Activated naive CD4-positive, alpha-beta T cell treated with Interleukin-2 at 50 U/mL for 16 hours (primary cell): ENCODE data around the gene TAPBP.
A peak's percentile ranks its signal among the peaks of the same experiment; 100 is the strongest.

Experiments used
- DNase-seq: peaks from one replicate; pipeline ENCODE4 v3.0.0-alpha.2; 2020

Gene TAPBP

DNA sequence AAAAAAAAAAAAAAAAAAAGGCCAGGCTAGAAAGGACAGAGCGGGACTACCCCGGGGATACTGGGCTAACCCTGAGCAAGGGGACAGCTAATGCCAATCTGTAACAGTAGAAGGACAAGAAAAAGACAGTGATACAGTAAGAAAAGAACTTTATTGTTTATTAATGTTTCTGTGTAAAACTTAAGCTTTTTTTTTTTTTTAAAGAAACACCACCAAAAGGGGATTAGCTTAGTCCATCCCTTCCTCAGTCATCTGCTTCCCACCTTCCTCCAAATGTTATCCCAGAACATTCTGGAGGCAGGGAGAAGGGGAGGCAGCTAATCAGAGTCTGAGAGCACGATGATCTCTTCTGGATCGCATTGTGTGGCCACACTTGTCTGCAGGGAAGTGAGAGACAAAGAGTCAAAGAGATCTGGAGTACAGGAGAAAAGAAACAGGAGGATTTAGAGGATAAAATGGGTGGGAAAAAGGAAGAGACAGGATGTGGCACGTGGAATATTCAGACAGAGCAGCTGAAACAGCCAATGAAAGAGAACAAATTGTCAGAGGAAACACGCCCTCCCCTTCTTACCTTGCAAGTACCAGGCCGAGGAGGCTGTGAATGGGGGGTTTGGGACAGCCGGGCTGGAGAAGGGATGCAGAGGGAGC is 4.7 kb upstream of the TAPBP start:
- no peak for DNase-seq

DNA sequence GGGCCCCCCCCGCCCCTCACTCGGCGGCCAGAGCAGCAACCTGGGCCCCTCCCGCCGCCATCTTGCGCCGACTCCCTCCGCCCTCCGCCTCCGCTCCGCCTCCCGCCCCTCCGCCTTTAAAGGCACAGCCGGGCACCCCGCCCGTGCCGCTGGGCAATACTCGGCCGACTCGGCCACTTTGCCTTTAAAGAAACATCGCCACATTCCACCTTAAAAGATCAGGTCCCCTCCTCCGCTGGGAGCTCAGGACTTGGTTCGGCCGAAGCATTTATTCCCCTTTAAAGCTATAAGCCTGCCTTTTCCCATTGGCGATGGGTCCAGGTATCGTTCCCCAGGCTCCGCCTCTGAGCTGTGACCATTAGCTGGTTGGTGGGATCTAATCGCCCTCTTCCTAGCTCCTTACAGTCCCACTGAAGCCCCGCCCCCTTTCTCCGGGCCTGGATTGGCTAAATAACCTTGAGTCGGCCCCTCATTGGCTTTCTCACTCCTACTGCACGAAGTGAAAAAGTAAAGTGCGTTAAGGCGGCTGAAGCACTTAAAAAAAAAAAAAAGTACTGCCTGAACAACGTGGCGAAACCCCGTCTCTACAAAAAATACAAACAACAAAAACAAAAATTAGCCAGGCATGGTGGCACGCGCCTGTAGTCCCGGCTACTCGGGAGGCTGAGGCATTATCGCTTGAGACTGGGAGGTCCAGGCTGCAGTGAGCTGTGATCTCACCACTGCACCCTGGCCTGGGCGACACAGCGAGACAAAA is 4.0 kb upstream of the TAPBP start, which contains the start of gene ZBTB22:
Gene ZBTB22, minus strand, starts transcription at position 76 of the 757 bp plus-strand sequence. CDS start 828 bp downstream, outside the sequence.
- peak; percentile 96 for DNase-seq

DNA sequence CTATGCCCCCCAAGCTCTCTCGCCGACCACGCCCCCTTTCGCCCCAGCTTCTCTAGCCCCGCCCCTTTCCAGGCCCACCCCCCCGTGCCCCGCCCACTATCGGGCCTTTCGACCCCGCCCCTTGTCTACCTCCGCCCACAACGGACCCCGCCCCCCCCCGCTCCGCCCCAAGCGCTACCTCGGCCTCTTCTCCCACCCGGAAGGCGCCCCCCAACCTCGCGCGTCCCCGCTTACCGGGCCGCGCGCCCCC is 3.5 kb upstream of the TAPBP start:
- no peak for DNase-seq

DNA sequence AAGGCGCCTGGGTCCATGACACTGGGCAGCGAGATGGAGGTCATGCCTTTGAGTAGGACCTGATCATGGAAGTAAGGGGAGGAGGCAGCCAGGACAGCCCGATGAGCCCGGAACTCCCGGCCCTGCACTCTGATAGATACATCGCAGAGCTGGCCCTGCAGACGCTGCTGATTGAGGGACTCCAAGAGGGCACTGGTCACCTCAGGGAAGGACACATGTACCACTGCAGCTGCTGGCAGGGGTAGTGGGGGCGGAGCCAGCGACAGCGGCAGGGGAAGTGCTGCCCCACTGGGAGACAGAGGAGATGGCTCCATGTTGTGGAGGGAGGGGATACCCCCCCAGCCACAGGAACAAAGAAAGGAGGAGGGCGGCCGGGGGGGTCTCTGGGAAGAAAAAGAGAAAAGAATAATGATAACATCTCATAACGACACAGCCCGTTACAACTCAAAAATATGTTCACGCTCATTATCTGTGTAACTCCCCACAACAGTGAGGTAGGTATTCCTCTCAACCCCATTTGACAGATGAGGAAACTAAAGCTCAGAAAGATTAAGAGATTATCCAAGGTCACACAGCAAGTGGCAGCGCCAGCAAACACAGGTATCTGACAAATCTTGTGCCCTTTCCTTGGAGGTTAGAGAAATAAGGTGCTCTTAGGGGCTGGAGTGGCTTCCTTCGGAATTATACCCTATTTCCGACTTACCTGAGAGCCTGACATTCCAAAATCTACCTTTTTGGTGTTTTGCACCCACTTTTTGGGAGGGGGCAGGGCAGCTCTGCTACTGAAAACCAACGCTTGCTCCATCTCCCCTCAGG is 2.9 kb upstream of the TAPBP start:
- DNase-seq: no peak

DNA sequence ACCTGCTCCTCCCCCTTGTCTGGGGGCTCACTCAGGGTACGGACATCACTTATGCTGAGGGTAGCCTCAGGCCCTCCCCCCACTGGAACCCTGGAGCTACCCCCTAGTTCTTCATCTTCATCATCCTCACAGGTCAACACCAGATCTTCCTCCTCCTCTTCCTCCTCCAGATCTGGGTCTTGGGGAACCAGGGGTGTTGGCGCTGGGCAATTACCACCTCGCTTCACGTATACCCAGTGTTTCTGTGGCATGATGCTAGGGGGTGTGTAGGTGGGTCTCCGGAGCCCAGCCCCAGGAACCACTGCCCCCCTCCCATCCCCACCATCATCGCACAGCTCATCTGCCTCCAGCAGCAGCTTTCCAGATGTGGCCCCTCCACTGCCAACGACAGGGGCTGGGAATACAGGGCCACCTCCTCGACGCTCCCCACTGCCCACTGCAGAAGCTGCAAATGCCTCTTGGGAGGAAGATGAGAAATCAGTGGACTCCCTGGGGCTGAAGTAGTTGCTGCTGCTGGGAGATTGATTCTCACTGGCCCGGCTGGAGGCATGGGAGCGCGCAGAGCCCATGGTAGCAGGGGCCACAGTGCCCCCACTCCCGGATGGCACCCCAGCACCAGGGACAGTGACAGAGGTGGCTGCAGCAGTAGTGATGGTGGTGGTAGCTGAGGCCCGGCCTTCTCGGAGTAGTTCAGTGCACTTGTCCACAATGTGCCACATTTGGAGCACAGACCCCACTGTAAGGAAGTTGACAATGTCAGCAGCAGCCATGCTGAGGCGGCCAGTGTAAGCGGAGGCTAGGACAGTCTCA is 2.1 kb upstream of the TAPBP start:
- DNase-seq: no peak

DNA sequence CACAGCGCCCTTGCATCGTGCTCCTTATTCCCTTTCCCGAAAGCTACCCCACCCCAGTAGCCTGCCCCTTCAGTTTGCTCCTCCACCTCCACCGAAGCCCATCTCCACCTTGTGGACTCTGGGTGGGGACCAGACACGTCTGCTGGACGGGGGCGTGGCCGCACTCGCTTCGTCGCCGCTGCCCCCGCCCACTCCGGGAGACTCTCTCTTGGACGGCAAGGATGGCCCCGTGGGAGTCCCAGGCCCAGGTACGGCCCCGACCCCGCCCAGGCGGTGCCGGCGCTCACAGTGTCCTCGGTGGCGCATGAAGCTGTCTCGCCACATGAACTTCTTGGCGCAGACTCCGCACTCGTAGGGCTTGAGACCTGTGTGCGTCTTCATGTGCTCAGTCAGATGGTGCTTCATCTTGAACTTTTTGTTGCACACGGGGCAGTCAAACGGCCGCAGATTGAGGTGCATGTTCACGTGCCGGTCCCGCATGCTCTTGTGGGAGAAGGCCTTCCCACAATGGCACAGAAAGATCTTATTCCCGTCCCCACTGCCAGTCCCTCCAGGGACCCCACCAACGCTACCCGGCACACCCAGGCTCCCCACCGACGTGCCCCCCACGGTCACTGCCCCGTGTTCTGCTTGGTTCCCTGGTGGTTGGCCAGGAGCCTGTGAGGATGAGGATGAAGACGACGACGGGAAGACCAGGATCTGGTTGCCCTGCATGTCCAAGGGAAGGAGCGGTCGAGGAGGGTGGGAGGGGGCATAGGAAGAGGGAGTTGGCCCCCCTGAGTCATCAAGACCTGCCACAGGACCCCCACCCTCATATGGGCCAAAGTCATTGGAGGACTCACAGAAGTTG is 1.3 kb upstream of the TAPBP start:
- DNase-seq: no peak

DNA sequence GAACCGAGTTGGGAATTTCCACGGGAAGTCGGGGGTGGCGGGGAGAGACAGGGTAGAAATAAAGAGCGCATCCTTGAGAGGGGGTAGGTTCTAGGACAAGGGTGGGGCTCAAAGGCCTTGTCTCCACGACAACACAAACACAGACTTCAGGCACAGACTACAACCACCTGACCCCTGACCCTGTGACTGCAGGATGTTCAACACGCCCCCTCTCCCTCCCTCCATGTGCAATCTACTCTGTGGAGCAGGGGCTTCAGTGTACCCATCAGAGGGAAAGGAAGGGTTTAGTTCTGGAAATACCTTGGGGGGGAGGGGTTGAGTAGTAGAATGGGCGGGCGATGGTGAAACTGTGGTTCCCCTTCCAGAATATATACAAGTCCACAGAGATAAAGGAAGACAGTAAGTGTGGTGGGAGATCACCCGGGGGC is 651 bp upstream of the TAPBP start:
- peak; percentile 74 for DNase-seq

DNA sequence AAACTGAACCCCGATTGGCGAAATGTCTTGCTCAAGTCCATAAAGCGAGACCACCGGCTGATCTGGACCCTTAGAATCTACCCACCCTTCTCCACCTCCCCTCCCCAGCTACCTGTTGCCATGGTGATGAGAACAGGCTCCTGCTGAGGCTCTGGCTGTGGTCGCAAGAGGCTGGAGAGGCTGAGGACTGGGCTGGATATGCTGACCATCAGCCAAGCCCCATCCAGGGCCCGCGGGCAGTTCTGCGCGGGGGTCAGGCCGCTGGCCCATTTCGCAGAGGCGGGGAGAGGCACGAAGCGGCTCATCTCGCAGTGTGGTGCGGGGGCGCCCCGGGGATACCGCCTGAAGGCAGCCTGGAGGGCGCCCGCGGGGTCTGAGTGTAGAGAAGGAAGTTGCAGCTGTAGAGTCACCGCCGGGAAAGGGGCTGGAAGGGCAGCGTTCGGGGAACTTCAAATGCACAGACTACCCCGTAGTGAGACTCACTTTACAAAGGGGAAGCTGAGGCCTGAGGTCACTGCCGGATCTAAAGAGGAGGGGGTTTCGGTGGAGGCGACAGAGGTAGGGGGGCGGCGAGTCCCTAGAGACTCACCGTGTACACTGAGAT is 671 bp downstream of the TAPBP start:
- DNase-seq: peak; percentile 54

DNA sequence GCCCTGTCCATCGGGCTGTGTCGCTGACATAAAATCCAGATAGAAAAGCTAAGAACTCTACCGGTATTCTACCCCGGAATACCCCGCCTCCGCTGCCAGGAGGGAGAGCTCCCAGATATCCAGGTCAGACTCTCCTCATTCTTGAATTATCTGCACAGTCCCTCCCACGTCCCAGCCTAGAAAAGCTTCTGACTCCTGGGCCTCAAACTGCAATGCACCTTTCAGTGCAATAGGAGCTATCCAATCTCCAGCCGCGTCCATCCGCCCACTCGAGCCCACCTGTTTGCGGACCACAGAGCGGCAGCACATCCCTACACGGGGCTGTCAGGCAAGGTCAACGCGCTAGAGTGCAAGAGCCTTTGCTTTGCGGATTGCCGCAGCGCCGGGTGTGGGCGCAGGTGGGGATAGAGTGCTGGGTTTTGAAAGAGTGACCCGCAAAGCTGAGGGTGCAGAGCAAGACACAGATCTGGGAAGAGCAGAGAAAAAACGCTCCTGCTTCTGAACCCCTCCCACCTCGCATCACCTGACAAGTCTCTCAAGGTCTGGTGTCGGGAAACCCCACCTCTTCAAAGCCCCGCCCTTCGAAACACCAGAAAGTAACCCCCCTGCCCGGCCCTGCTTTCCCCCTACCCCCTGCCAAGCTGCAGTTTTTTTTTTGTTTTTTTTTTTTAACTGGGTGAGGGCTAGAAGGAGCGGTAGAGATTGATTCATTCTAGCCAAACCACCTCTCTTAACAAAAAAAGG is 1.3 kb downstream of the TAPBP start:
- peak; percentile 85 for DNase-seq

DNA sequence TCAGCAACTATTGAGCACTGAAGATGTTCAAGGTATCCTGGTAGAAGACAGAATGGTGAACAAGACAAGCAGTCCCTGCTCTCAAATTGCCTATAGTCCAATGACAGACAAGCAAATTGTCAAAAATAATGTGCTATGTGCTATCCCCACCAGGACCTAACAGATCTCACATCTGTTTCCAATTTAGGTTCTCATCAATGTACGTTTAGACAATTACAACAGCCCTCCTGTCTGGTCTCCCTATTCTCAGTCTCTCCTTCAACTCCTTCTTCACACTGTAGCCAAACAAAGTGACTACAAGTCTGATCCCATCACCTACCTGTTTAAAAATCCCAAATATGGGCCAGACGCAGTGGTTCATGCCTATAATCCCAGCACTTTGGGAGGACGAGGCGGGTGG is 7.5 kb downstream of the TAPBP start:
- no peak for DNase-seq

DNA sequence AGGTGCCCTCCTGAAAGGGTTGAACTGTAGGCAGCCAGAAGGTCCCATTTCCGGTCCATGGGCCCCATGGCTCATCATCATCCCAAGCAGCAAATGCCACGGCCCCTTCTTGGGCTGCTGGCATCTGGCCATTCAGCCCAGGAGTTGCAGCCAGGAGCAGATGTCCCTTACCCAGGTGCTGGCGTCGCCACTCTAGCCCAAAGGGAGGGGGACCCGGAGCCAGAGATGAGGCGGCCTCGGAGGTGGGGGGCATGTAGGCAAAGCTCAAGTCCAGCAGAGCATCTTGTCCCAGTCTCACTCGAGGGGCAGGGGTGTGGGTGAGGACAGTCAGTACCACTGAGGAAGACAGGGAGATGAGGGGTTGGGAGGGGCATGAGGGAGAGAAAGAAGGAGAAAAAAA is 8.8 kb downstream of the TAPBP start:
- no peak for DNase-seq

DNA sequence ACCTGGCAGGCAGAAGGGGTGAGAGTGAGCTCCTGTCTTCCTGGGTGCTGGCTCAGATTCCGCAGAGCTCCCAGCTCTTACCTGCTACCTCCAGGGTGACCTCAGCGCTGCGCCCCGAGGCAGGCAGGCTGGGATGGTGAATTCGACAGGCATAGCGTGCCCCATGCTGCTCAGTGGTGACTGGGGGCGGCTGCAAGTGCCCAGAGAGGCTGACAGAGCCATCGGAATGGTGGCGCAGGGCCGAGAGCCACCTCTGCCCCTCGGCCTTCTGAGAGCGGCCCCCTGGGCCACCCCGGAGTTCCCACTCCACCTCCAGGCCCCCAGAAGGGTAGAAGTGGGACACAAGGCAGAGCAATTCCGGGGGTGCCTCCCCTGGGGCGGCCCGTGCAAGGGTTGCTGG is 9.7 kb downstream of the TAPBP start:
- DNase-seq: no peak

DNA sequence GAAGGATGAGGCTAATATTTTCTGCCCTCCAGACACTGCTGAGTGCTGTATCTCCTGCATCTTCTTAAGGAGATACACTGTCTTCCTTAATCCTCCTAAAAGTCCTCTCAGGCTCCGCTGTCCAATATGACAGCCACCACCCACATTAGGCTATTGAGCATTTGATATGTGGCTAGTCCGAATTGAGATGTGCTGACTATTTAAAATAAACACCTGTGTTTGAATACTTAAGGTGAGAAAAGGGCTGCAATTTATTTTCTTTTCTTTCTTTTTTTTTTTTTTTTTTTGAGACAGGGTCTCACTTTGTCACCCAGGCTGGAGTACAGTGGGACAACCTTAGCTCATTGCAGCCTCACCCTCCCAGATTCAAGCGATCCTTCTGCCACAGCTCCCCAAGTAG is 12.0 kb downstream of the TAPBP start:
- no peak for DNase-seq

DNA sequence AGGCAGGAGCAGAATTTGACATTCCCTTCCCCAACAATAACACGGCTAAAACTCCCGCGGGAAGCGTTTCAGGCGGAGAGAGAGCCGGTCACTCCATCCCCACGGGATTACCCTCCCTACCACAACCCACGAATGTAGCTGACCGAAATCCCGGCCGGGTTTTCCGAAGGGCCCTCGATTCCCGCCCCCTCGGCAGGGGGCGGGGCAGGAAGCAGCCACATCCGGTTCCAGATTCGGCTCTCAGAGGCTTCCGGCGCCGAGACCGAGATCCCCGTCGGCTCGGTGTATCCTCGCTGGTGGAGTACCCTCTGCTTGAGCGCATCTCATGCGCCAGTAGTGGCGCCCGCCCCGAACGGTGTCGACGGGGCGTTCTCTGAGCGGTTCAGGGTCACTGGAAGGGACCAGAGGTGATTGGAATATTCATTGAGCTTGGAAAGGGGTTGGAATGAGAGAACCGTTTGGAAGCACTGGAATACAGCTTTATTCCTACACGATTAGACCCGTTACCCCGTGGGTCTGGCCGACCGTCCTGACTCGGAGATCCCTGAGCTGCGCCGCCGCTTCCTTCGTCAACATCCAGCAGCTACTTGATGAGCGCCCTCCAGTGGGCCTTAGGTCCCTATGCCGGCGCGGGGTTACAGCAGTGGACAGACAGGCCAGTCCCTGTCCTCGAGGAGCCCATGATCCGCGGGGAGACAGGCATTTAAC is 14.5 kb downstream of the TAPBP start:
- DNase-seq: peak; percentile 94

DNA sequence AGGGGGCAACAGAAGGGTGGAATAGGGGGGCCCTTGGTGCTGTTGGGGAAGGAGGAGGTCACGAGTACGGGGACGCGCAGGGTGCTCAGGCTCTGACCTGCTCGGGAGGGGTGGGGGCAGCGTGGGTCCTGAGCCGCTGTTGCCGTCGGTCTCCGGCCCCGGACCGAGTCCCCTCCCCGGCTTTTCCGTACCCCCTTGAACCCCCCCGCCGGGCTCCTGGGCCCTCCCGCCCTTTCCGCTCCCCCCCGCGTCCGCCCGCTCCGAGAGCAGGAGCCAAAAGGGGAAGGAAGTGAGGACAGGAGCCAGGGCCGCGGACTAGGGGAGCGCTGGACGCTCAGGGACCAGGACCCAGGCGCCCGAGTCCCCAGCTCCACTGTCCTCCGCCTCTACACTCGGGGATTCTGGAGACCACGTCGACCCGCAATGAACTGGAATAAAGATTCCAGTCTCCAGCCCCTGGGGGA is 15.1 kb downstream of the TAPBP start, which contains the start of gene RGL2:
Gene RGL2, minus strand, starts transcription at position 170 of the 464 bp plus-strand sequence. CDS start 332 bp downstream, outside the sequence.
- DNase-seq: peak; percentile 60

DNA sequence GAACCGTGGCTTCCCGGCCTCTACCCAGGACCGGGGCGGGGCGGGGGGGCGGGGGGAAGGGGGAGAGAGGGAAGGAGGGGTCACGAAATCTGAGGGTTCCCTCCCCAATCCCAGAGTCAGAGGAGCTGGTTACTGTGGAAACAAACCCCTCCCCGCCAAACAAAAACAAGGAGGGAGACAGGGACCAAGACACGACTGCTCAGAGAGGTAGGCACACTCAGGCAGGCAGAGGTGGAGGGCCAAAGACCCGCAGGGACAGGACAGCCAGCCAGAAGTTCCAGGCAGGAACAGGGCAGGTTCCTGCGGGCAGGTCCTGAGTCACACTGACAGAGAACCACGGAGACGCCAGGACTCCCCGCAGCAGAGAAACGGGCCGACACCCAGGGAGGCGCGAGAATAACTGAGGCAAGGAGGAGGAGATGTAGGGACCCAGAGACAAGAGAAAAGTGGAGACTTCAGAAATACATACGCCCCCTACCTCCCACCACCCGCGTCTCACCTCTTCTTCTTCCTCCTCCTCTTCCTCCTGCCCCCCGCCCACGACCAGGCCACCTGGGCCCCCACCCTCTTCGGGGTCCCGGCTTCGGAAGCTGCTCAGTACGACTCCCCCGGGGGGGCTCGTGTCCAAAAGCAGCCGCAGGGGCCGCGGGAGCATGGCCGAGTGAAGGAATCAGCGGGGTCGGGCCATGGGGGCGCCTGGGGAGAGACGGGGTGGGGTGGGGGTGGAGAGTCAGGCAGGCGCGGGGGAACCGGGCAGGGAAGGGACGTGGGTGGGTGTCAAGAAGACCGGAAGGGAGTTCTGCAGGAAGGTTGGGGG is 15.7 kb downstream of the TAPBP start:
- peak; percentile 60 for DNase-seq

DNA sequence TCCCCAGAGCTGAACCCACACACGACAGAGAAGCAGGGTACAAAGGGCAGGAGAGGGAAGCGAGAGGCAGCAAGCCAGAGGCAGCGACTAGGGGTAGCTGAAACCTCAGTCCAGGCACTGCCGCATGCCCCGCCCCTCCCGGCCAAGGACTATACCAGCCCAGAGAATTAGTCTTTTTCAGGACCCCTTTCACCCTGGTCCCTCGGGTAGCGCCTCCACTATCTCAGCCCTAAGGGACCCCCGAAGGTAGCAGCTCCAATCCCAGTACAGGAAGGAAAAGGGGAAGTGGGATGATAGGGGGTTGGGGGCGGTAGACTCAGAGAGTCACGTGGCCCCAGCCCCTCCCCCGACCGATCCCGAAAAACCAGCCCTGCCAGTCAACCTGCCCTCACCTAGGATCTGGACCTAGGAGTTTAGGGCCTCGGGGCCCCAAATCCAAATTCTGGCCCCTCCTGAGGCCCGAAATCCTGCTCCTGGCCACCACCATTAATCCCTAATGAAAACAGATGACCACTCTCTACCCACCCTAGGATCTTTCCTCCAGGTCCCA is 16.4 kb downstream of the TAPBP start:
- no peak for DNase-seq

DNA sequence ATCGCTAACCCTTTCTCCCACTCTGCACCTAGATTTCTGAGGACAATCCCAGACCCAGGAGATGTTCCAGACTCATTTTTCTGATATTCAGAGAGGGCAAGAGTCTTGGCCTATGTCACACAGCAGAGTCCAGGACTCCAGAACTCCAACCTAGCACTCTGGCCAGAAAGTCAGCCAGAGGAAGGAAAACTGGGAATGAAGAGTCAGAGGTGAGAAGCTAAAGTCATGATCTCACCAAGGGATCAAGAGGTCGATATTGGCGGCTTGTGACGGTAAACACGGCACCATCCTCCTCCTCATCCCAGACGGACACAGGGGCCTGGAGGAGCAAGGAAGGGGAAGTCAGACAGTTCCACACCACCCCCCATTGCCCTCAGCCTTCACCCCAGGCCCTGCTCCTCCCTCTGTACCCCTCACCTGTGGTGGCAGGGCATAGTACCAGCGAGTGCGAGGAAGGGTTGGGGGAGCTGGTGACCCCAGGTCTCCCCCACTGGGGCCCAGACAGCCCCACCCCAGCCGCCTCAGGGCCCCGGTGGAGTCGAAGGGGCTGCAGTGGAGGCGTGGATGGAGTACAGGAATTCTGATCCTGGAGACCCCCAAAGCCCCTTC is 17.0 kb downstream of the TAPBP start:
- no peak for DNase-seq
